Natural killer cell treated with Interleukin-12 subunit alpha and Interleukin-12 subunit beta and Interleukin-15 and Interleukin-18, amount 100 ng/mL, for 72 hours (primary cell): ENCODE measurements around the gene OR4F15. TPM values are rescaled to one million over a fixed set of nuclear protein-coding genes. Genes with fewer than 3 reads are reported as not detected.
"Not testable (repeated sequence)": the region's sequence is repeated elsewhere in the genome, so short reads cannot be mapped to it uniquely, and the experiment has no call there.

Experiments used
- ATAC-seq, 2 donors: fragments of 150-1000 bp; cut with Tn5 transposase in 1 of 2; sonication (Bioruptor Pico), chemical (Tn5 transposase) in 1 of 2; 2 replicates each; pipeline ENCODE4 v1.10.0; 2021
- DNase-seq: peaks from one replicate; pipeline ENCODE4 v3.0.0; 2022; ENCODE audit warnings: low spot score
- H3K27ac Mint-ChIP-seq, 2 donors: 1 replicate in 1 of 2; 2 replicates in 1 of 2; pipeline ENCODE4 v1.8.0; 2022; ENCODE audit warnings: mixed read lengths in 2 of 2, mild to moderate bottlenecking in 1 of 2, moderate library complexity in 1 of 2
- H3K27me3 Mint-ChIP-seq, 2 donors: 1 replicate in 1 of 2; 2 replicates in 1 of 2; pipeline ENCODE4 v1.8.0; 2022; ENCODE audit warnings: mixed read lengths in 2 of 2
- H3K36me3 Mint-ChIP-seq: one replicate; pipeline ENCODE4 v1.8.0; 2022; ENCODE audit warnings: mixed read lengths
- H3K4me1 Mint-ChIP-seq, 2 donors: 1 replicate in 1 of 2; 2 replicates in 1 of 2; pipeline ENCODE4 v1.8.0; 2022; ENCODE audit warnings: low read depth in 2 of 2, mixed read lengths in 2 of 2, mild to moderate bottlenecking in 1 of 2
- H3K4me3 Mint-ChIP-seq: one replicate; pipeline ENCODE4 v1.8.0; 2022; ENCODE audit warnings: mixed read lengths
- H3K9me3 Mint-ChIP-seq: 2 replicates; pipeline ENCODE4 v1.8.0; 2022; ENCODE audit warnings: mixed read lengths
- total RNA-seq, 2 donors: library from RNA; stranded (reverse); gene quantifications; one replicate each; pipeline ENCODE4 v1.2.3, GENCODE V29; 2022

OR4F15 gene
- total RNA-seq, 2 donors from 2014 or later = not detected

DNA sequence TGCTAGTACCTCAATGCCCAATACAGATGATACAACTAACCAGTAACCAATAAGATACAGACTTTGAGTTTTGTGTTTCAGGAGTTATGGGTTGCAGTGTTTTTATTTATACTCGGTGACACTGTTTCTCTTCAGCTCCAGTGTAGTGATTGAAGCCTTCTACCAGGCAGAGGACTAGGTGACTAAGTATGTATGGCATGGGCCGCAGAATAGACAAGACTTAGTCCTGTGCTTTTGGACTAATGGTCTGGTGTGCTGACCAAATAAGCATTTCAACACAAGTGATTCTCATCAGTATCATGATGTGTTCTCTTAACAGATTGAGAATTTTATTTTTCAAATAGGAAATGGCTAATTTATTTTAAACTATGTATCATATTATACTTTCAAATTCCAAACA lies 24.0 kb upstream of the OR4F15 start:
- not testable (repeated sequence) for H3K9me3 Mint-ChIP-seq, H3K4me1 Mint-ChIP-seq, DNase-seq, H3K27ac Mint-ChIP-seq, H3K36me3 Mint-ChIP-seq, H3K4me3 Mint-ChIP-seq, ATAC-seq
- H3K27me3 Mint-ChIP-seq = peaks cover 14 to 27% of the 10 kb centered on the region in 2 donors

DNA sequence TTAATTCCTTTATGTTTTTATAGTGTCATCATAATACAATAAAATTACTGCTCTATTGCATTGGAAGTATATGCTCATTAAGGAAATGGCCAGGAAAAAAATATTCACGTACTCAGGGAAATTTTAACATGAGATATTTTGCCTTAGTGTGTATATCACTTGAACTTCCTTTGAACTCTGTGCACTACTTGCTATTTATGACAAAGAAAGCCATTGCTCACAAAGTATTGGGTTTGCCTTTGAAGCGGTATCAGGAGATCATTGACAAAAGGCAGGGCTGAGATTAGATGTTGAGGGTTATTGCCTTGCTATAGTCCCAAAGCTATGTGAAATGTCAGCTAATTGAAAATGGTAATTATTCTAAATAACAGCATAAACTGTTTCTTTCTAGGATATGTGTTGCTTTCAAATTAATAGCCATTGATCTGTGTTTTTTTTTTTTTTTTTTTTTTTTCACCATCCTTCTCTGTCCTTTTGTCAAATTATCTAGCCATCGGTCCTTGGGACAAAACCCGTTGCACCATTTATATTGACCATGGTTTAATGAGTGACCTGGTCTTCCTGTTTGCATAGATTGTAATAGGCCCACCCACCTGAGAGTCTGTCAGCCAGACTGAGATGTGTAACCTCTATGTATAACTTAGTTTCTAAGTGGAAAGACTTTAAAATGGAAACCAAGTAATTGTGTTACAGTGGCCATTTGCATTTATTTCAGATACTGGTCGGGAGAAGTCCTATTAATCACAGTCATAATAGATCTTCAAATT lies 23.3 kb upstream of the OR4F15 start:
- H3K27ac Mint-ChIP-seq, H3K9me3 Mint-ChIP-seq, H3K36me3 Mint-ChIP-seq, ATAC-seq, H3K4me3 Mint-ChIP-seq, H3K4me1 Mint-ChIP-seq, DNase-seq: not testable (repeated sequence)
- peaks cover 14 to 26% of the 10 kb centered on the region in 2 donors for H3K27me3 Mint-ChIP-seq

DNA sequence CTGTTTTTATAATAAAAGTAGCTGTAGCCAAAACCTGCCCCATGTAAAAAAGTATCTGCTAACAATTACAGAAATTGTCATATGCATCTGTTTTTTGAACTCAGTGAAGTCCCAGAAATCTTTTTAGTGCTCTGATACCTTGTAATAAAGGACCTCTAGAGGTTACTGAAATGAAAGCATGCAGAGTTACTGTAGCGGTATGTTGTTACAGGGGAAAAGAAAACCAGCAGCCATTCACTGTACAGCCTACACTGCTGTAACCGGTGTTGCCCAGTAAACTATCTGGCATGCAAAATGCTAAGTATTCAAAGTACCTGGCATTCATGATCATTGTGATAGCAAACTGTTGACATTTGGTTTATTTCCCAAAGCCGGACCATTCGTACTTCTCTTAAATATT lies 21.3 kb upstream of the OR4F15 start:
- not testable (repeated sequence) for H3K9me3 Mint-ChIP-seq, H3K4me1 Mint-ChIP-seq

DNA sequence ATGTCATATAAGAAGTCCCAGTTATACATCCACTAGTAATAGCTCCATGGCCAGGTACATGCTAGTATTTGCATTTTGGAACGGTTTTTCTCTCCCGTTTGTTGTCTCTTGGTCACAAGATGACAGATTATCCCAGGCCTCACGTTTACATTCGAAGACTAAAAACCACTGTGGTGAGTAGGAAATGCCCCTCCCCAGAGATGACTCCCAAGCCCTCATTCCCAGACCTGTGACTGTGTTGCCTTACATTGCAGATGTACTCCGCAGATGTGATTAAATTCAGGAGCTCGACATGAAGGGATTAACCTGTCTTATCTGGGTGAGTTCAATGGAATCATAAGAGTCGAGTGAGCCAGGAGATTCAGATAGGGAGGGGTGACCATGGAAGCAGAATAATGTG lies 18.0 kb upstream of the OR4F15 start:
- H3K4me3 Mint-ChIP-seq, H3K36me3 Mint-ChIP-seq, H3K9me3 Mint-ChIP-seq, H3K4me1 Mint-ChIP-seq, ATAC-seq, DNase-seq, H3K27ac Mint-ChIP-seq: not testable (repeated sequence)
- H3K27me3 Mint-ChIP-seq = peaks cover 8 to 21% of the 10 kb centered on the region in 2 donors

More for the DNA sequence above, 21.3 kb upstream of the OR4F15 start:
- not testable (repeated sequence) for H3K4me3 Mint-ChIP-seq, H3K27ac Mint-ChIP-seq, ATAC-seq, DNase-seq, H3K36me3 Mint-ChIP-seq
- H3K27me3 Mint-ChIP-seq = peaks cover 15 to 21% of the 10 kb centered on the region in 2 donors

DNA sequence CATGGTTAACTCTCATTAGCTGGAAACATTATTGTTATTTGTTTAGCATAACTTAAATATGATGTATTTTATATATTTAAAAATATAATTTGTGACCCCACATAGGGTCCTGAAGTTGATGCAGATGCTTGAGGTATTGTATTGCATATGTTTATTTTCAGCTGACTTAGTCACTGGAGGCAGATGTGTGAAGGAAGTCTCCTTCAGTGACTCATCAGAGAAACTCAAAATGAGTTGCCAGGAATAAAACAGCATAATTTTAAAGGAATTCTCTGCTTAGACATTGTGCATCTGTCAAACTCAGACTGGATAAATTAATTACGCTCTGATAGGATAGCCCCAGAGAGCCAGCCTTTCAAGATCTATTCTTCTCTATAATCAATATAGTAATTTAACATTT lies 16.5 kb upstream of the OR4F15 start:
- no peak for DNase-seq
- Mint-ChIP-seq H3K4me1 (no peaks in the 10 kb centered on the region), H3K27ac (no peak overlapping the region), H3K36me3 (no peaks in the 10 kb centered on the region), H3K27me3 (peaks cover 8 to 21% of the 10 kb centered on the region in 2 donors), H3K4me3 (no peak overlapping the region), H3K9me3 (no peaks in the 10 kb centered on the region)
- ATAC-seq = no peak

DNA sequence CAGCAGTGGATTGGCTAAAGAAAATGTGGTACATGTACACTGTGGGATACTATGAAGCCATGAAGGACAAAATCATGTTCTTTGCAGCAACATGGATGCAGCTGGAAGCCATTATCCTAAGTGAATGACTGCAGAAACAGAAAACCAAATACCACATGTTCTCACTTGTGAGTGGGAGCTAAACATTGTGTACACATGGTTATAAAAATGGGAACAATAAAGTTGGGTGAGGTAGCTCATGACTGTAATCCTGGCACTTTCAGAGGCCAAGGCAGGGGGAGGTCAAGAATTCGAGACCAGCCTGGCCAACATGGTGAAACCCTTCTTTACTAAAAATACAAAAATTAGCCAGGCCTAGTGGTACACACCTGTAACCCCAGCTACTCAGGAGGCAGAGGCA lies 12.3 kb upstream of the OR4F15 start:
- no peaks in the 10 kb centered on the region for H3K36me3 Mint-ChIP-seq
- H3K27me3 Mint-ChIP-seq = peaks cover 20 to 34% of the 10 kb centered on the region in 2 donors
- H3K4me1 Mint-ChIP-seq = no peaks in the 10 kb centered on the region
- DNase-seq (no peak), ATAC-seq (no peak)
- H3K27ac Mint-ChIP-seq = no peak overlapping the region
- H3K9me3 Mint-ChIP-seq = no peaks in the 10 kb centered on the region
- H3K4me3 Mint-ChIP-seq = no peak overlapping the region

DNA sequence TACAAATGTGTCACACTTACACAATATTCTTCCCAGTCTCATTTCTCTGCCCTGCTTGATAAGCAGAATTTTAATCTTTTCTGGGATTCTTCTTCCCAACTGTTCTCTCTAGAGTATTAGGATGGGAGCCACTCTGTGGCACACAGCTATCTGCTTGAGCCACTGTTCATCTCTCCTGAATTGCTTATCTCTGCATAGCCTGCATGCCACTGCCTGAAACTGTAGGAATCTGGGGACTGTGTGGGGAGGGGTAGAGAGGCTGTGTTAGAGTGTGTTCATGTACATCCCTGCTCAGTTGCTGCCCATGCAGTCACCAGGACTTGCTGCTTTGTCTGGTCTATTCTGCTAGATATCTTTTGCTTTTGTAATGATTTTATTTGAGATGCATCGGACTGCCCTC lies 11.0 kb upstream of the OR4F15 start:
- DNase-seq (no peak), ATAC-seq (no peak)
- Mint-ChIP-seq H3K4me1 (no peaks in the 10 kb centered on the region), H3K27ac (no peak overlapping the region), H3K9me3 (no peaks in the 10 kb centered on the region), H3K27me3 (peaks cover 24 to 38% of the 10 kb centered on the region in 2 donors), H3K36me3 (no peaks in the 10 kb centered on the region), H3K4me3 (no peak overlapping the region)

DNA sequence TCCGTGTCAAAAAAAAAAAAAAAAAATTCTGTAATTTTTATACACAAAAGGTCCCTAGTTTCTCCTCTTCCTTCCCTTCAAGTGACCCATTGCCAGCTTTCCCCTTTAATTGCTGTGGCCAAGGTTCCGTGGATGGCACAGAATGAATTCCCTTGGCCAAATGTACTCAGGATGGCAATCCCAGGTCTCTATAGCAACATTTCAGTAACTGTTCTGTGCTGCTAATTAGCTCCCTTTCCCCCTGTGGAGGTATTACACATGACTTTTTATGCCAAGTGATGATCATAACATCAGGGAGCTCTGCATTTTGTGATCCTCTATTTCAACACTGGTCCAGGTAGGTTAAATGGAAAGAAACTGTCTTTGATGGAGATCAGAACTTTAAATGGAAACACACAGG lies 8.8 kb upstream of the OR4F15 start, which contains the start of gene OR4F6:
Gene OR4F6, plus strand, starts transcription at position 301 of the 400 bp plus-strand sequence. CDS start 2,211 bp downstream, outside the sequence.
- no peaks in the 10 kb centered on the region for H3K36me3 Mint-ChIP-seq
- H3K9me3 Mint-ChIP-seq = no peaks in the 10 kb centered on the region
- H3K4me1 Mint-ChIP-seq = no peaks in the 10 kb centered on the region
- H3K27me3 Mint-ChIP-seq = peaks cover 29 to 32% of the 10 kb centered on the region in 2 donors
- DNase-seq (no peak), ATAC-seq (no peak)
- H3K4me3 Mint-ChIP-seq = no peak within 1 kb of the TSS
- no peak within 1 kb of the TSS for H3K27ac Mint-ChIP-seq

DNA sequence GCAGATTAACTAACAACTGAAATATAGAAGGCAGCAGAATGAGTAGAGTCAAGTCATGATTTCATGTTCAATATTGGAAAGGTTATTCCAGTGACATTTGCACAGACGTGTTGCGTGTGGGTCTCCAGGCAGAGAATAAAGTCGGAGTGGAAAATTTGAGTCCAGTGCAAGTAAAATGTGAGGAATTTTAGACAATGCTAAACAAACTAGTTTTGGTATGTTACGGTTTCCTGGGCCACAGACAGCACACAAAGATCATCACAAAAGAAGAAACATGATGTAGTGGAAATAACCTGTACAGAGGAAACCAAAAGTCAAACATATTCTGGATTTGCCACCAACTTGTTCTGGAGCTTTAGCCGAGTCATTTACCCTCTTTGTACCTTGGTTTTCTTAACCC lies 8.3 kb upstream of the OR4F15 start:
- peaks cover 30 to 32% of the 10 kb centered on the region in 2 donors for H3K27me3 Mint-ChIP-seq
- H3K4me1 Mint-ChIP-seq = no peaks in the 10 kb centered on the region
- no peak overlapping the region for H3K27ac Mint-ChIP-seq
- no peaks in the 10 kb centered on the region for H3K9me3 Mint-ChIP-seq
- no peak overlapping the region for H3K4me3 Mint-ChIP-seq
- H3K36me3 Mint-ChIP-seq = no peaks in the 10 kb centered on the region
- DNase-seq (no peak), ATAC-seq (no peak)

DNA sequence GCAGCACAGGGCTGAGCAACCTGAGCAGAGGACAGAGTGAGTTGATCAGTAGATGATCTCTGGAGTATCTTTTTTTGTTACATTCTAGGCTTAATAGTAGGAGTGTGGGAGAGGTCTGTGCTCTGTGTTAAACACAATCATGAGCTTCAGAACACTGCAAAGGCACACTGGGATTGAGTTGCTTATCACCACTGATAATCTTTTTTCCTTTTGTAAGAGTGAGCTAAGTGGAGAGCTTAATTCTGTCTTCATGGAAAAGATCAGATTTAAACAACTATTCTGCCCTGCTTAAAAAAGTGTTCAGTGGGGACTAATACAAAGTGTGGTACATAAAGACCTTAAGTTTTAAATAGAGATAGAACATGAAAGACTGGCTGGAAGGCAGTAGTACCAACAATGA lies 7.6 kb upstream of the OR4F15 start:
- ATAC-seq = no peak
- Mint-ChIP-seq H3K9me3 (no peaks in the 10 kb centered on the region), H3K27ac (no peak overlapping the region), H3K36me3 (no peaks in the 10 kb centered on the region), H3K4me1 (no peaks in the 10 kb centered on the region), H3K4me3 (no peak overlapping the region), H3K27me3 (peaks cover 32 to 37% of the 10 kb centered on the region in 2 donors)
- no peak for DNase-seq

DNA sequence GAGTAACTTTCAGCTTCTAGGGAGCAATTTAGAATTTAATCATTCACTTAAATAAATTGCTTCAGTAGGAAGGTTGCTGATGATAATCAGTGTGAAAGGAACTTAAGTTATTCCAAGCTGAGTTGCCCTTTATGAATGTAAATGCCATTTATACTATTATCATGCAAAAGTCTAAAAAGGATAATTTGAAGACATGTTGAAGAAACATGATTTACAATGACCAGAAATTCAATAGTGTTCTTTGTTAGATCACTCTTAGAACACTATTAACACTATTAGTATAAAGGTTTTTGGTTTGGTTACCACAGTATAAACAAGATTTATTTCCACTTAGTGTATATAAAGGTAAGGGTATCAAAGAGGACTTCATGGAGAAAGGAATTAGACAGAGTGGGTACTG lies 7.1 kb upstream of the OR4F15 start:
- Mint-ChIP-seq H3K27me3 (peaks cover 37 to 43% of the 10 kb centered on the region in 2 donors), H3K4me3 (no peak overlapping the region), H3K9me3 (no peaks in the 10 kb centered on the region), H3K4me1 (no peaks in the 10 kb centered on the region), H3K27ac (no peak overlapping the region), H3K36me3 (no peaks in the 10 kb centered on the region)
- ATAC-seq = no peak
- no peak for DNase-seq

DNA sequence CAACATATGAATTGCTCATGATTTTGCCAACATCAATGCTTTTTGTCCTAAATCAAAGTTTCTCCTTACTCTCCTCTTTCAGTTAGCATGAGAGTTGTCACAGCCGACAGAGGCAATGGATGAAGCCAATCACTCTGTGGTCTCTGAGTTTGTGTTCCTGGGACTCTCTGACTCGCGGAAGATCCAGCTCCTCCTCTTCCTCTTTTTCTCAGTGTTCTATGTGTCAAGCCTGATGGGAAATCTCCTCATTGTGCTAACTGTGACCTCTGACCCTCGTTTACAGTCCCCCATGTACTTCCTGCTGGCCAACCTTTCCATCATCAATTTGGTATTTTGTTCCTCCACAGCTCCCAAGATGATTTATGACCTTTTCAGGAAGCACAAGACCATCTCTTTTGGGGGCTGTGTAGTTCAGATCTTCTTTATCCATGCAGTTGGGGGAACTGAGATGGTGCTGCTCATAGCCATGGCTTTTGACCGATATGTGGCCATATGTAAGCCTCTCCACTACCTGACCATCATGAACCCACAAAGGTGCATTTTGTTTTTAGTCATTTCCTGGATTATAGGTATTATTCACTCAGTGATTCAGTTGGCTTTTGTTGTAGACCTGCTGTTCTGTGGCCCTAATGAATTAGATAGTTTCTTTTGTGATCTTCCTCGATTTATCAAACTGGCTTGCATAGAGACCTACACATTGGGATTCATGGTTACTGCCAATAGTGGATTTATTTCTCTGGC lies 6.2 kb upstream of the OR4F15 start:
- Mint-ChIP-seq H3K27ac (no peak overlapping the region), H3K27me3 (peaks cover 37 to 44% of the 10 kb centered on the region in 2 donors), H3K4me1 (no peaks in the 10 kb centered on the region), H3K9me3 (no peaks in the 10 kb centered on the region), H3K4me3 (no peak overlapping the region), H3K36me3 (no peaks in the 10 kb centered on the region)
- ATAC-seq (no peak), DNase-seq (no peak)

DNA sequence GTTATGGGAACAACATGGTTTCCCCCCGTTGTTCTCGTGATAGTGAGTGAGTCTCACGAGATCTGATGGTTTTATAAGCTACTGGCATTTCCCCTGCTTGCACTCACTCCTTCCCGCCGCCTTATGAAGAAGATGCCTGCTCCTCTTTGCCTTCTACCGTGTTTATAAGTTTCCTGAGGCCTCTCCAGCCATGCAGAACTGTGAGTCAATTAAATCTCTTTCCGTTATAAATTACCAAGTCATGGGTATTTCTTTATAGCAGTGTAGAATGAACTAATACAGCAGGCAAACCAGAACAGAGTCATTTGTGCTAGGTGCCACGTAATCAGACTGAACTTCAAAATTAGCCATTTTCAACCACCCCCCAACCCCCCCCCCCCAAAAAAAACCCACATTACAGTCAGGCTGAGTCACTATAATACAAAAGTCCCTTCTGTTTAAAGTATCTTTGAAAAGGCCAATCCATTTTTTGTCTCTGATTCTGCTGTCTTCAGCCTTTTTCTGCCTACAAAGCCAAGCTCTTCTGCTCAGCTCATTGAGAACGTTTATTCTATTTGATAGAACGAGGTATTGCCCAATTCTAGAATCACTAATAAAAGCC lies 4.6 kb upstream of the OR4F15 start:
- DNase-seq = no peak
- peaks cover 37 to 44% of the 10 kb centered on the region in 2 donors for H3K27me3 Mint-ChIP-seq
- no peaks in the 10 kb centered on the region for H3K9me3 Mint-ChIP-seq
- H3K4me1 Mint-ChIP-seq = no peaks in the 10 kb centered on the region
- no peaks in the 10 kb centered on the region for H3K36me3 Mint-ChIP-seq
- ATAC-seq = no peak
- H3K27ac Mint-ChIP-seq = no peak overlapping the region
- no peak overlapping the region for H3K4me3 Mint-ChIP-seq

DNA sequence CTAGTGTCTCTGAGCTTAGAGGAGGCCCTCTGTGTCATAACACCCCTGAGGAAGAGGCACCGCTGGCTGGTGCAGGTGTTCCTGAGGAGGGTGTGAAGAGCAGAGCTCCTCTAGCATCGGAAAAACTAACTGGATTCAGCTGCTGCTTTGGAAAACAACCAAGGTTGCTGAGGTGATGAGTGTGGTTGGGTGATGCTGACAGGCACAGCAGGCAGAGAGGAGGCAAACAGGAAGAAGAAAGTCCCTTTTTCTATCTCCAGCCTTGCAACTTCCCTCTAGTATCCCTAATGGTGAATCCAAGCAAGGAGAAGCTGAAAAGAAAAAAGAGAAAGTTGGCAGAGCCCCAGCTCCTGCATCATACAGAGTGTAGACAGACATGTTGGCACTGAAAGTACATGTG lies 3.8 kb upstream of the OR4F15 start:
- Mint-ChIP-seq H3K4me3 (no peak overlapping the region), H3K36me3 (no peaks in the 10 kb centered on the region), H3K9me3 (no peaks in the 10 kb centered on the region), H3K27me3 (peaks cover 36 to 51% of the 10 kb centered on the region in 2 donors), H3K27ac (no peak overlapping the region), H3K4me1 (no peaks in the 10 kb centered on the region)
- ATAC-seq (no peak), DNase-seq (no peak)
